ENCODE data around the gene TASP1.

TASP1 gene

DNA sequence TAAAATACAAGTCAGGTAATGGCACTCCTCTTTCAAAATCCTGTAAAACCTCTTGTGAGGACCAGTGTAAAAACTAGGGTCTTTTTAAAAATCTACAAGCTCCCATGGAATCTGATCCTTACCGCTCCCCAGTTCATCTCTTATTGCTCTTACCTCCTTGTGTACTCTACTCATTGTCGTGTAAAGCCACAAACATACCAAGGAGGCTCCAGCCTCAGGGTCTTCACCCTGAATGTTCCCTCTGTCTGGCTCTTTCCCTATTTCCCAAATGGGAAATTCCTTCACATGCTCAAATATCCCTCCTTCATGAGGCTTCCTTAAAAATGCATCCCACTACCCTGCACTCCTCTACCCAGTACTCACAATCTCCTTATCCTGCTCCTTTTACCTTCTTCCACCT is 67.1 kb downstream of the TASP1 start:
- Histone ChIP-seq H3K4me1 (ENCODE audit: control insufficient read depth, insufficient read depth, low read length) (peaks cover 9% of the 10 kb centered on the region; the same call in 1 of the 2 replicates), H3K9ac (ENCODE audit: low read length) (no peak overlapping the region), H3K36me3 (ENCODE audit: control insufficient read depth, insufficient read depth, low read length) (no peaks in the 10 kb centered on the region), H3K27ac (ENCODE audit: low read depth, low read length) (no peak overlapping the region), H3K4me3 (ENCODE audit: low read depth, low read length) (no peak overlapping the region), H3K9me3 (ENCODE audit: control insufficient read depth, insufficient read depth, low read depth, low read length) (peaks cover 5% of the 10 kb centered on the region; the same call in 1 of the 2 replicates), H3K27me3 (ENCODE audit: control insufficient read depth, insufficient read depth, low read length) (no peaks in the 10 kb centered on the region)

GRCh38 chr20:13567663-13568062 is 71.1 kb downstream of the TASP1 start:
- Histone ChIP-seq H3K27ac (ENCODE audit: low read depth, low read length) (no peak overlapping the region), H3K4me1 (ENCODE audit: control insufficient read depth, insufficient read depth, low read length) (peaks cover 9% of the 10 kb centered on the region; the same call in 1 of the 2 replicates), H3K36me3 (ENCODE audit: control insufficient read depth, insufficient read depth, low read length) (no peaks in the 10 kb centered on the region), H3K9me3 (ENCODE audit: control insufficient read depth, insufficient read depth, low read depth, low read length) (no peaks in the 10 kb centered on the region), H3K9ac (ENCODE audit: low read length) (no peak overlapping the region), H3K4me3 (ENCODE audit: low read depth, low read length) (no peak overlapping the region), H3K27me3 (ENCODE audit: control insufficient read depth, insufficient read depth, low read length) (no peaks in the 10 kb centered on the region)

- H3K27ac ChIP-seq (ENCODE audit: low read depth, low read length): no peak overlapping the region
- H3K4me3 ChIP-seq (ENCODE audit: low read depth, low read length): no peak overlapping the region
- no peaks in the 10 kb centered on the region for H3K4me1 ChIP-seq (ENCODE audit: control insufficient read depth, insufficient read depth, low read length)
- no peaks in the 10 kb centered on the region for H3K9me3 ChIP-seq (ENCODE audit: control insufficient read depth, insufficient read depth, low read depth, low read length)
- no peak overlapping the region for H3K9ac ChIP-seq (ENCODE audit: low read length)
- H3K36me3 ChIP-seq (ENCODE audit: control insufficient read depth, insufficient read depth, low read length): no peaks in the 10 kb centered on the region
- H3K27me3 ChIP-seq (ENCODE audit: control insufficient read depth, insufficient read depth, low read length): no peaks in the 10 kb centered on the region
These were observed 74.9 kb downstream of the TASP1 start for GRCh38 chr20:13563854-13564253.

DNA sequence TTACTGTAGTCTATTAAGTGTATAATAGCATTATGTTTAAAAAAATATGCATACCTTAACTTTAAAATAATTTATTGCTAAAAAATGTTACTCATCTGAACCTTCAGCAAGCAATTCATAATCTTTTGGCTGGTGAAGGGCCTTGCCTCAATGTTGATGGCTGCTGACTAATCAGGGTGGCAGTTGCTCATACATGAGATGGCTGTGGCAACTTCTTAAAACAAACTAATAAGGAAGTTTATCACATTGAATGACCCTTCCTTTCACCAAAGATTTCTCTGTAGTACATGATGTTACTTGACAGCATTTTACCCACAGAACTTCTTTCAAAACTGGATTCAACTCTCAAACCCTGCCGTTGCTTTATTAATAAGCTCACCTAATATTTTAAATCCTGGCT is 84.0 kb downstream of the TASP1 start:
- H3K4me1 ChIP-seq (ENCODE audit: control insufficient read depth, insufficient read depth, low read length): no peaks in the 10 kb centered on the region

DNA sequence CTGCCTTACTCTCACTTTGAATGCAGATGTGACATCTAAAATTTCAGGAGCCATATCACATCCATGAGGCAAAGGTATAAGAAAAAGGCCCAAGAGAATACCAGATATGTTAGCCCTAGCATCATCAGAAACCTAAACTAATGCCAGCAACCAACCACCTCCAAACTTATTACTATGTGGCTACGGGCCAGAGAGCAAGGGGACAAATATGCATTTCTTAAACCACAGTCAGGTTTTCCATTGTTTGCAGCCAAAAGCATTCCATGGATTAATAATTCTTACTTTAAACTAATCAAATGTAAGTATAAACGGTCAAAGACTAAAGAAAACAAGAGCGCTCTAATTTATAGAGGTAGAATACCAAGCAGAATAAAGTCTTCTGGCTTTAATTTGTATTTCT is 84.7 kb downstream of the TASP1 start:
- no peaks in the 10 kb centered on the region for H3K4me1 ChIP-seq (ENCODE audit: control insufficient read depth, insufficient read depth, low read length)
- H3K9ac ChIP-seq (ENCODE audit: low read length): no peak overlapping the region
- no peaks in the 10 kb centered on the region for H3K9me3 ChIP-seq (ENCODE audit: control insufficient read depth, insufficient read depth, low read depth, low read length)
- no peak overlapping the region for H3K27ac ChIP-seq (ENCODE audit: low read depth, low read length)
- no peaks in the 10 kb centered on the region for H3K27me3 ChIP-seq (ENCODE audit: control insufficient read depth, insufficient read depth, low read length)
- H3K4me3 ChIP-seq (ENCODE audit: low read depth, low read length): no peak overlapping the region
- H3K36me3 ChIP-seq (ENCODE audit: control insufficient read depth, insufficient read depth, low read length): 0 out of 2 replicates have a peak, but pooled peaks cover 4% of the 10 kb centered on the region

More for the DNA sequence above, 84.0 kb downstream of the TASP1 start:
- H3K9ac ChIP-seq (ENCODE audit: low read length): no peak overlapping the region
- H3K27ac ChIP-seq (ENCODE audit: low read depth, low read length): no peak overlapping the region
- H3K4me3 ChIP-seq (ENCODE audit: low read depth, low read length): no peak overlapping the region
- no peaks in the 10 kb centered on the region for H3K27me3 ChIP-seq (ENCODE audit: control insufficient read depth, insufficient read depth, low read length)
- no peaks in the 10 kb centered on the region for H3K9me3 ChIP-seq (ENCODE audit: control insufficient read depth, insufficient read depth, low read depth, low read length)
- 0 out of 2 replicates have a peak, but pooled peaks cover 4% of the 10 kb centered on the region for H3K36me3 ChIP-seq (ENCODE audit: control insufficient read depth, insufficient read depth, low read length)

DNA sequence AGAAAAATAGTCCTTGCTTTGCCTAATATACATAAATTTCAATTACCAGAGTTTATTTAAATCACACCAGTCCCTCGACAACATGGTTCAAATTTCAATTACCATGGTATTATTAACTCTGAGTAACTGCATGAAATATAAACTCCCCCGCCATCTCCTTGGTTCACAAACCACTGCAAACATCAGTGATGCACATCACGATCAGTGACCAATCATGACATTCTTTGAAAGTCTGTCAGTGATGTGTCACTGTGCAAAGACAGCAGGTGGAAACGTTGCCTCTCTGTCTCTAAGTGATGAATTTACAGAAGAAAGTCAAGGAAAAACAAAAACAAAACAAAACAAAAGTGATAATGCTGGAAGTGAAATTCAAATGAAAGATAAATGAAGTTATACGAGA is 86.7 kb downstream of the TASP1 start:
- Histone ChIP-seq H3K9me3 (ENCODE audit: control insufficient read depth, insufficient read depth, low read depth, low read length) (no peaks in the 10 kb centered on the region), H3K27me3 (ENCODE audit: control insufficient read depth, insufficient read depth, low read length) (no peaks in the 10 kb centered on the region), H3K9ac (ENCODE audit: low read length) (no peak overlapping the region), H3K4me3 (ENCODE audit: low read depth, low read length) (no peak overlapping the region), H3K27ac (ENCODE audit: low read depth, low read length) (no peak overlapping the region), H3K4me1 (ENCODE audit: control insufficient read depth, insufficient read depth, low read length) (no peaks in the 10 kb centered on the region), H3K36me3 (ENCODE audit: control insufficient read depth, insufficient read depth, low read length) (no peaks in the 10 kb centered on the region)

DNA sequence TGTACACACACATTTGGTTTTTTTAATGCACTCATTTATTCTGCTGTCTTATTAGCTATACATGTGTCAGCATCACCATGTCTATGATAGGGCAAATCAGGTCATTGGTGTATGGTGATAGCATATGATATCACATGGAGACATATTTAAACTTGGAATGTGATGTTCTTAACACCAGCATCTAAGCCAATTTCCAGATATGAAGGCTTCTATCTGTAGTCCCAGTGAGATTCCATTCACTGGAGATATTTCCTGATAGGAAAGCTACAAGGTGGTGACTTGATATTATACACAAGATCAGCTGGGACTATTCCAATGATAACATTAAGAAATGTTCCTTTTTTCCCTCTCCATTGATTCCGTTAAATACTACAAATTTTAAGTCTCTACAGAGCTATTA is 89.3 kb downstream of the TASP1 start:
- no peaks in the 10 kb centered on the region for H3K9me3 ChIP-seq (ENCODE audit: control insufficient read depth, insufficient read depth, low read depth, low read length)
- no peaks in the 10 kb centered on the region for H3K36me3 ChIP-seq (ENCODE audit: control insufficient read depth, insufficient read depth, low read length)
- H3K9ac ChIP-seq (ENCODE audit: low read length): no peak overlapping the region
- H3K4me1 ChIP-seq (ENCODE audit: control insufficient read depth, insufficient read depth, low read length): no peaks in the 10 kb centered on the region; the same call in 1 of the 2 replicates
- no peak overlapping the region for H3K4me3 ChIP-seq (ENCODE audit: low read depth, low read length)
- H3K27me3 ChIP-seq (ENCODE audit: control insufficient read depth, insufficient read depth, low read length): no peaks in the 10 kb centered on the region
- no peak overlapping the region for H3K27ac ChIP-seq (ENCODE audit: low read depth, low read length)

DNA sequence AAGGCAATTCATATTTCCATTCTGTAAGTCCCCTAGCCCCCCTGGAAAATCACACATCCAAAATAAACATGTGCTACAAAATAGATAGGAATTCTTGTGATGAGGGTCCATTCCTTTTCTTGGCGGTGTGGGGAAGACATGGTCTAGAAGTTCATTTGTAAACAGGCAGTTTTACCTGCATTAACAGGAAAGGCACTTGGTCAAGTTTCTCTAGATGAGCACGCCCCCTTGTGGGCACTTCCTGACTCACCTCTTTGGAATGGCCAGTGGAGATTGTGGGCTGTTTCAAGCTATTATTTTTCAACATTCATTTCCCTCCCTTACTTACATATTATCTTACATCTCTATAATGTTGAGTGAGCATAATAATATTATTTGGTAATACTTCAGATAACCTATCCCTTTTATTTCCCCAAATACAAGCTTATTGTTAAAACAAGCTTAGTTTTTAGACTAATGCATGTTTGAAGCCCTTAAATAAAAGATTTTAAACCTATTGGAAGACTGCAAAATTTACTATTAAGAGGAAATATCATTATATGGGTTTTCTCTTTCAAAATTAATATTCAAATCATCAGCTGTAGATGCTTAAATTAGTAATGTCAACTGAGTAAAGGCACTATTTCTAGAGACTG is 92.1 kb downstream of the TASP1 start:
- Histone ChIP-seq H3K27me3 (ENCODE audit: control insufficient read depth, insufficient read depth, low read length) (no peaks in the 10 kb centered on the region), H3K4me1 (ENCODE audit: control insufficient read depth, insufficient read depth, low read length) (no peaks in the 10 kb centered on the region; the same call in 1 of the 2 replicates), H3K27ac (ENCODE audit: low read depth, low read length) (no peak overlapping the region), H3K4me3 (ENCODE audit: low read depth, low read length) (no peak overlapping the region), H3K9me3 (ENCODE audit: control insufficient read depth, insufficient read depth, low read depth, low read length) (no peaks in the 10 kb centered on the region), H3K36me3 (ENCODE audit: control insufficient read depth, insufficient read depth, low read length) (no peaks in the 10 kb centered on the region), H3K9ac (ENCODE audit: low read length) (no peak overlapping the region)

- no peak overlapping the region for H3K27ac ChIP-seq (ENCODE audit: low read depth, low read length)
- no peaks in the 10 kb centered on the region; the same call in 1 of the 2 replicates for H3K4me1 ChIP-seq (ENCODE audit: control insufficient read depth, insufficient read depth, low read length)
- H3K36me3 ChIP-seq (ENCODE audit: control insufficient read depth, insufficient read depth, low read length): no peaks in the 10 kb centered on the region
These were observed 92.9 kb downstream of the TASP1 start for GRCh38 chr20:13545790-13546189.

GRCh38 chr20:13543783-13544182 is 94.9 kb downstream of the TASP1 start:
- H3K36me3 ChIP-seq (ENCODE audit: control insufficient read depth, insufficient read depth, low read length): no peaks in the 10 kb centered on the region
- no peak overlapping the region for H3K27ac ChIP-seq (ENCODE audit: low read depth, low read length)
- H3K4me1 ChIP-seq (ENCODE audit: control insufficient read depth, insufficient read depth, low read length): no peaks in the 10 kb centered on the region; the same call in 1 of the 2 replicates
- no peak overlapping the region for H3K4me3 ChIP-seq (ENCODE audit: low read depth, low read length)
- H3K9me3 ChIP-seq (ENCODE audit: control insufficient read depth, insufficient read depth, low read depth, low read length): no peaks in the 10 kb centered on the region
- no peak overlapping the region for H3K9ac ChIP-seq (ENCODE audit: low read length)
- H3K27me3 ChIP-seq (ENCODE audit: control insufficient read depth, insufficient read depth, low read length): no peaks in the 10 kb centered on the region

More at GRCh38 chr20:13545790-13546189, 92.9 kb downstream of the TASP1 start:
- Histone ChIP-seq H3K9me3 (ENCODE audit: control insufficient read depth, insufficient read depth, low read depth, low read length) (no peaks in the 10 kb centered on the region), H3K4me3 (ENCODE audit: low read depth, low read length) (no peak overlapping the region), H3K9ac (ENCODE audit: low read length) (no peak overlapping the region), H3K27me3 (ENCODE audit: control insufficient read depth, insufficient read depth, low read length) (no peaks in the 10 kb centered on the region)

DNA sequence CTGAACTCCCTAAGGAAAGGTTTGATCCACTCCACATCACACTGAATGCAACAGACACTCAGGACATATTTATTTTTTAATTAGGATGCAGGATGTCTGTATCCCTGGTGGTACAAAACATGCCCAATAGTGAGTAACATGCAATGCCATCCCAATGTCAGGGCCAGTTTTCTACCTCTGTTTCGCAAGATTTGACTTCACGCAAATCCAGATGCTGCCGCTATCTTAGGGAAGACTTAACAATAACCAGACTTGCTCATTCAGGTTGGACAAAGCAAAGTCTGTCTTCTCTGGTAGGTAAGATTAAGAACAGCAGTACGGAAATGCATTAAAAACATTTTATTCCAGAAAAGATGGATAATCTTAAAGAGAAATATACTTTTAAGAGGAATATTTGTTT is 103.1 kb downstream of the TASP1 start:
- Histone ChIP-seq H3K27ac (ENCODE audit: low read depth, low read length) (no peak overlapping the region), H3K27me3 (ENCODE audit: control insufficient read depth, insufficient read depth, low read length) (no peaks in the 10 kb centered on the region), H3K4me3 (ENCODE audit: low read depth, low read length) (no peak overlapping the region), H3K4me1 (ENCODE audit: control insufficient read depth, insufficient read depth, low read length) (no peaks in the 10 kb centered on the region), H3K36me3 (ENCODE audit: control insufficient read depth, insufficient read depth, low read length) (no peaks in the 10 kb centered on the region), H3K9me3 (ENCODE audit: control insufficient read depth, insufficient read depth, low read depth, low read length) (no peaks in the 10 kb centered on the region), H3K9ac (ENCODE audit: low read length) (no peak overlapping the region)

Data from HUES6 (cell line).